Left ventricle myocardium inferior (tissue), 1 donor: ENCODE results near the gene MORN3. TPM values are rescaled to one million over a fixed set of nuclear protein-coding genes. Genes with fewer than 3 reads are reported as not detected.

ENCODE experiments used
- DNase-seq: peaks from one replicate; pipeline ENCODE4 v3.0.0-alpha.2; 2020
- H3K27ac ChIP-seq: fragments of 200-600 bp; replicated peaks from 2 replicates; pipeline ENCODE4 v1.8.0; 2021
- H3K27me3 ChIP-seq: fragments of 200-600 bp; 2 replicates; pipeline ENCODE4 v1.8.0; 2021; ENCODE audit warnings: low read depth
- H3K36me3 ChIP-seq: fragments of 200-600 bp; 2 replicates; pipeline ENCODE4 v1.8.0; 2021
- H3K4me1 ChIP-seq: fragments of 200-600 bp; 2 replicates; pipeline ENCODE4 v1.8.0; 2021
- H3K4me3 ChIP-seq: fragments of 200-600 bp; 2 replicates; pipeline ENCODE4 v1.8.0; 2021; ENCODE audit warnings: mild to moderate bottlenecking, moderate library complexity
- H3K9me3 ChIP-seq: fragments of 200-600 bp; replicated peaks from 2 replicates; pipeline ENCODE4 v1.8.0; 2021
- intact Hi-C: fragments of 100-400 bp; cut with micrococcal nuclease; formaldehyde crosslinking; loops from one replicate; pipeline ENCODE4 v1.11.0; 2022
- total RNA-seq: library from RNA; stranded (reverse); fragmentation: NEBNext Ultra II Directional; extraction: Animal tissue kit (Norgen Biotek cat#: 25700); gene quantifications from one replicate; pipeline ENCODE4 v1.2.1, GENCODE V29; 2021
- TF ChIP-seq, protein P1 (sequence below): fragments of 200-600 bp; IDR thresholded peaks from 2 replicates; pipeline ENCODE4 v1.8.0; 2021; ENCODE audit warnings: antibody characterized with exemption, mild to moderate bottlenecking, borderline replicate concordance
- donor health status: DM: no; HTN: yes; CAD: no; lungs with severe emphysema.

Gene MORN3
- total RNA-seq, 1 donor from 2014 or later, result not detected

DNA sequence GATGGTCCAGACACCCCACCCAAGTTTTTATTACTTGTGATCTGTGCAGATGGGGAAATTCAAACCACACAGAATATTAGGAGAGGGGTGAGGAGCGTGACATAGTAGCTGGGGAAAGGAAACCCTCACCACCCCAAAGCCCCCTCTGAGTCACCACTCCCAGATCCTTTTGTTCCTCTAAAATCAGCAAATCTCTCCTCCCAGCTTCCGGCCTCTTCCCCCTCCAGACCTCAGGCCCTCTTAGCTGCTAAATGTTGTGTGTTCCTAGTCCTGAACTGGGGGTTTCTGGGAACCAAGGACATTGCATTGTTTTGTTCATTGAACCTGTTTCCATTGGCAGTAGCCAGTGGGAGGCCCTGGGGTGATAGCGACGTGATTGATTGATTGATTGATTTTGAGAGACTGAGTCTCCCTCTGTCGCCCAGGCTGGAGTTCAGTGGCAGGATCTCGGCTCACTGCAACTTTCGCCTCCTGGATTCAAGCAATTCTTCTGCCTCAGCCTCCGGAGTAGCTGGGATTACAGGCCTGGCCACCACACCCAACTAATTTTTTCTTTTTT lies 49.0 kb downstream of the MORN3 start:
- H3K4me1 ChIP-seq, result peaks cover 6% of the 10 kb centered on the region
- H3K9me3 ChIP-seq, result no peaks in the 10 kb centered on the region
- H3K27me3 ChIP-seq, result no peaks in the 10 kb centered on the region
- intact Hi-C loops, result loop anchor here (5.0 kb wide), 1 partner anchor 68 kb away; no protein-coding TSS in a partner anchor
- H3K4me3 ChIP-seq, result no peak overlapping the region
- H3K27ac ChIP-seq, result no peak overlapping the region
- no peaks in the 10 kb centered on the region for H3K36me3 ChIP-seq
- TF ChIP-seq, protein P1, sequence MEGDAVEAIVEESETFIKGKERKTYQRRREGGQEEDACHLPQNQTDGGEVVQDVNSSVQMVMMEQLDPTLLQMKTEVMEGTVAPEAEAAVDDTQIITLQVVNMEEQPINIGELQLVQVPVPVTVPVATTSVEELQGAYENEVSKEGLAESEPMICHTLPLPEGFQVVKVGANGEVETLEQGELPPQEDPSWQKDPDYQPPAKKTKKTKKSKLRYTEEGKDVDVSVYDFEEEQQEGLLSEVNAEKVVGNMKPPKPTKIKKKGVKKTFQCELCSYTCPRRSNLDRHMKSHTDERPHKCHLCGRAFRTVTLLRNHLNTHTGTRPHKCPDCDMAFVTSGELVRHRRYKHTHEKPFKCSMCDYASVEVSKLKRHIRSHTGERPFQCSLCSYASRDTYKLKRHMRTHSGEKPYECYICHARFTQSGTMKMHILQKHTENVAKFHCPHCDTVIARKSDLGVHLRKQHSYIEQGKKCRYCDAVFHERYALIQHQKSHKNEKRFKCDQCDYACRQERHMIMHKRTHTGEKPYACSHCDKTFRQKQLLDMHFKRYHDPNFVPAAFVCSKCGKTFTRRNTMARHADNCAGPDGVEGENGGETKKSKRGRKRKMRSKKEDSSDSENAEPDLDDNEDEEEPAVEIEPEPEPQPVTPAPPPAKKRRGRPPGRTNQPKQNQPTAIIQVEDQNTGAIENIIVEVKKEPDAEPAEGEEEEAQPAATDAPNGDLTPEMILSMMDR, result no peak
- no peak for DNase-seq

DNA sequence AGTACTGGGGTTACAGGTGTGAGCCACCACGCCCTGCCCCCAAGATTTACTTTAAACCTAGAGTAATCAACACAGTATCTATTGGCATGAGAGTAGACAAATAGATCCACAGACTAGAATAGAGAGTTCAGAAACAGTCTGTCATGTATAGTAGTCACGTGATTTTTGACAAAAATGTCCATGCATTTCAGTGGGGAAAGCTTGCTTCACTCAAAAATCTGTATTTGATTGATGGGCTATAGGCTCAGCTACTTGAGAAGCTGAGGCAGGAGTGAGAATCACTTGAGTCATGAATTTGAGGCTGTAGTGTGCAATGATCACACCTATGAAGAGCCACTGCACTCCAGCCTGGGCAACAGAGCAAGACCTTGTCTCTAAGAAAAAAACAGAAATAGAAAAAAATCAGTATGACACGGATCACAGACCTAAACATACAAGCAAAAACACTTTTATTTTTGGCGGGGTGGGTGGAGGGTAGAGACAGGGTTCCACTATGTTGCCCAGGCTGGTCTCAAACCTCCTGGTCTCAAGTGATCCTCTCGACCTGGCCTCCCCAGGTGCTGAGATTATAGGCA lies 50.7 kb downstream of the MORN3 start:
- H3K27ac ChIP-seq, result no peak overlapping the region
- H3K36me3 ChIP-seq, result no peaks in the 10 kb centered on the region
- intact Hi-C loops, result no loop called here
- no peak overlapping the region for H3K4me3 ChIP-seq
- no peaks in the 10 kb centered on the region for H3K27me3 ChIP-seq
- TF ChIP-seq, protein P1, result no peak
- H3K9me3 ChIP-seq, result no peaks in the 10 kb centered on the region
- no peaks in the 10 kb centered on the region for H3K4me1 ChIP-seq
- DNase-seq, result no peak

- intact Hi-C loops, result no loop called here
- Histone ChIP-seq H3K9me3 (no peaks in the 10 kb centered on the region), H3K4me3 (no peak overlapping the region), H3K36me3 (no peaks in the 10 kb centered on the region), H3K4me1 (peaks cover 12% of the 10 kb centered on the region), H3K27ac (no peak overlapping the region), H3K27me3 (no peaks in the 10 kb centered on the region)
- no peak for DNase-seq
- TF ChIP-seq, protein P1, result no peak
These were observed 54.5 kb downstream of the MORN3 start for GRCh38 chr12:121614872-121615467.

GRCh38 chr12:121613462-121613861 lies 56.0 kb downstream of the MORN3 start:
- Histone ChIP-seq H3K4me1 (peaks cover 12% of the 10 kb centered on the region), H3K4me3 (no peak overlapping the region), H3K9me3 (no peaks in the 10 kb centered on the region), H3K36me3 (no peaks in the 10 kb centered on the region), H3K27ac (no peak overlapping the region), H3K27me3 (no peaks in the 10 kb centered on the region)
- DNase-seq, result no peak
- intact Hi-C loops, result no loop called here
- TF ChIP-seq, protein P1, result no peak

GRCh38 chr12:121611306-121611705 lies 58.1 kb downstream of the MORN3 start:
- Histone ChIP-seq H3K27me3 (no peaks in the 10 kb centered on the region), H3K27ac (no peak overlapping the region), H3K9me3 (no peaks in the 10 kb centered on the region), H3K4me1 (peaks cover 12% of the 10 kb centered on the region), H3K36me3 (no peaks in the 10 kb centered on the region), H3K4me3 (no peak overlapping the region)
- DNase-seq, result no peak
- intact Hi-C loops, result no loop called here
- TF ChIP-seq, protein P1, result no peak
